ENCODE measurements around the gene PARP6. TPM values are rescaled to one million over a fixed set of nuclear protein-coding genes. Genes with fewer than 3 reads are reported as not detected.
A peak's percentile ranks its signal among the peaks of the same experiment; 100 is the strongest.

Gene PARP6
- total and polyA plus RNA-seq, 9 of the 15 experiments (the other 6 are each of a cell fraction or from before 2014, with no cell fraction given): 14.8 to 83.2 (median 28.3) TPM

GRCh38 chr15:72242775-72243370 is 29.5 kb downstream of the PARP6 start:
- no peak overlapping the region for H2AFZ ChIP-seq (ENCODE audit: low read depth, low read length)
- intact Hi-C loops (cut with micrococcal nuclease): no loop called here
- H3K9me1 ChIP-seq (ENCODE audit: control insufficient read depth, insufficient read depth, low read length): no peaks in the 10 kb centered on the region
- H3K79me2 ChIP-seq (ENCODE audit: control insufficient read depth, insufficient read depth, low read length): no peaks in the 10 kb centered on the region
- CTCF ChIA-PET (ENCODE audit: low intra/inter-chr PET ratio): no interaction called here
- WGBS (ENCODE audit: insufficient coverage, low coverage, missing lambda C conversion rate): 52% methylated on average over 2 of the region's 2 CpGs
- H3K27me3 ChIP-seq (ENCODE audit: control insufficient read depth in 2 of 2, insufficient read depth in 2 of 2, low read length in 2 of 2): no peaks in the 10 kb centered on the region
- peaks cover 0 to 7% of the 10 kb centered on the region in 2 experiments; a peak in 4 of 5 replicates for H3K4me1 ChIP-seq (replicated peaks in 1 of 2; ENCODE audit: control insufficient read depth in 2 of 2, insufficient read depth in 2 of 2, low read length in 2 of 2)
- H4K20me1 ChIP-seq (replicated peaks; ENCODE audit: control insufficient read depth, insufficient read depth, low read length): no peaks in the 10 kb centered on the region; the same call in 1 of the 2 replicates
- no peak overlapping the region for H3K9ac ChIP-seq (ENCODE audit: insufficient read depth in 1 of 2, low read depth in 2 of 2, low read length in 2 of 2)
- POLR2A ChIA-PET: no interaction called here
- H3K4me2 ChIP-seq (ENCODE audit: insufficient read depth, low read length): no peak overlapping the region
- no peak for ATAC-seq
- TF ChIP-seq GABPA (tag; conservative IDR thresholded peaks at IDR 0.05; ENCODE audit: low read depth): no peak
- TF ChIP-seq KHSRP (IDR thresholded peaks at IDR 0.05): no peak
- TF ChIP-seq ZNF263 (CRISPR knock-in tag; IDR thresholded peaks at IDR 0.05; ENCODE audit: borderline replicate concordance): no peak
- TF ChIP-seq GATAD2B (IDR thresholded peaks at IDR 0.05; ENCODE audit: borderline replicate concordance): no peak
- TF ChIP-seq RAD21 (CRISPR knock-in tag; conservative IDR thresholded peaks at IDR 0.05 in 1 of 2, IDR thresholded peaks at IDR 0.05 in 1 of 2): no peak
- TF ChIP-seq CREB3 (tag; conservative IDR thresholded peaks at IDR 0.05; ENCODE audit: low read depth): no peak
- TF ChIP-seq ARHGAP35 (IDR thresholded peaks at IDR 0.05; ENCODE audit: partially characterized antibody): no peak
- no peak for TF ChIP-seq ZNF76 (CRISPR knock-in tag; IDR thresholded peaks at IDR 0.05; ENCODE audit: borderline replicate concordance)
- no peak for TF ChIP-seq ZNF655 (CRISPR knock-in tag; IDR thresholded peaks at IDR 0.05)
- TF ChIP-seq ZEB2 (IDR thresholded peaks at IDR 0.05): no peak
- no peak for TF ChIP-seq ZNF589 (CRISPR knock-in tag; IDR thresholded peaks at IDR 0.05; ENCODE audit: low read depth)
- TF ChIP-seq SP1 (CRISPR knock-in tag; IDR thresholded peaks at IDR 0.05): no peak
- no peak for TF ChIP-seq SIN3B (IDR thresholded peaks at IDR 0.05; ENCODE audit: low read depth)
- no peak for TF ChIP-seq ZBTB1 (CRISPR knock-in tag; IDR thresholded peaks at IDR 0.05; ENCODE audit: borderline replicate concordance, low read depth)
- TF ChIP-seq BCOR (IDR thresholded peaks at IDR 0.05): no peak
- no peak for TF ChIP-seq ZBED1 (IDR thresholded peaks at IDR 0.05)
- TF ChIP-seq HMGXB4 (CRISPR knock-in tag; IDR thresholded peaks at IDR 0.05): no peak
- no peak for TF ChIP-seq ZBTB43 (CRISPR knock-in tag; IDR thresholded peaks at IDR 0.05)
- no peak for TF ChIP-seq ZNF175 (CRISPR knock-in tag; IDR thresholded peaks at IDR 0.05; ENCODE audit: low read depth)
- no peak for TF ChIP-seq ARNT (IDR thresholded peaks at IDR 0.05)
- no peak overlapping the region for H3K4me3 ChIP-seq
- no TSS peak for BruUV-seq (replicated peaks)
- peaks cover 59% of the 10 kb centered on the region for H3K36me3 ChIP-seq (ENCODE audit: control insufficient read depth, insufficient read depth, low read length)
- in situ Hi-C loops (cut with MboI): no loop called here
- no peaks in the 10 kb centered on the region for H3K9me3 ChIP-seq (replicated peaks; ENCODE audit: control insufficient read depth, insufficient read depth, low read depth, low read length)
- H3K27ac ChIP-seq (ENCODE audit: extremely low read depth, low read depth, low read length): no peak overlapping the region
- FAIRE-seq: peak; percentile 44
- no peak for DNase-seq (ENCODE audit: extremely low read depth in 1 of 4, low spot score in 3 of 4)
